DOHH2 (cell line): ENCODE measurements around the gene LEFTY2.
"Not testable (repeated sequence)": the region's sequence is repeated elsewhere in the genome, so short reads cannot be mapped to it uniquely, and the experiment has no call there.

ENCODE experiments used
- H3F3A ChIP-seq: fragments of 200-600 bp; sonication (generic), shearing (Covaris generic); 2 replicates; pipeline ENCODE4 v1.6.0; 2016; ENCODE audit warnings: antibody characterized with exemption, mild to moderate bottlenecking; ENCODE audit not compliant: control insufficient read depth, insufficient read depth
- H3K27ac ChIP-seq: fragments of 200-600 bp; sonication (generic); 2 replicates; pipeline ENCODE4 v1.5.1; 2014; ENCODE audit warnings: low read depth, mild to moderate bottlenecking, low read length, moderate library complexity
- H3K27me3 ChIP-seq: fragments of 200-600 bp; sonication (generic); 2 replicates; pipeline ENCODE4 v1.6.1; 2014; ENCODE audit warnings: mild to moderate bottlenecking, low read length, mixed read lengths; ENCODE audit not compliant: control insufficient read depth
- H3K36me3 ChIP-seq: fragments of 200-600 bp; sonication (generic); 2 replicates; pipeline ENCODE4 v1.6.1; 2014; ENCODE audit warnings: mild to moderate bottlenecking, low read length, moderate library complexity, mixed read lengths; ENCODE audit not compliant: control insufficient read depth
- H3K4me1 ChIP-seq: fragments of 200-600 bp; sonication (generic); 2 replicates; pipeline ENCODE4 v1.6.1; 2014; ENCODE audit warnings: mild to moderate bottlenecking, low read length, mixed read lengths; ENCODE audit not compliant: control insufficient read depth
- H3K4me2 ChIP-seq: fragments of 200-600 bp; sonication (generic); 2 replicates; pipeline ENCODE4 v1.6.0; 2014; ENCODE audit warnings: mild to moderate bottlenecking, low read length, moderate library complexity
- H3K4me3 ChIP-seq: fragments of 200-600 bp; sonication (generic); 2 replicates; pipeline ENCODE4 v1.5.1; 2014; ENCODE audit warnings: mild to moderate bottlenecking, low read length, mixed read lengths
- H3K79me2 ChIP-seq: fragments of 200-600 bp; sonication (generic); 2 replicates; pipeline ENCODE4 v1.6.1; 2014; ENCODE audit warnings: mild to moderate bottlenecking, low read length, mixed read lengths; ENCODE audit not compliant: control insufficient read depth
- H3K9me2 ChIP-seq: fragments of 200-600 bp; sonication (generic); replicated peaks from 2 replicates; pipeline ENCODE4 v1.6.1; 2014; ENCODE audit warnings: mild to moderate bottlenecking, low read length, mixed read lengths; ENCODE audit not compliant: control insufficient read depth
- H3K9me3 ChIP-seq: fragments of 200-600 bp; sonication (generic); 2 replicates; pipeline ENCODE4 v1.6.1; 2014; ENCODE audit warnings: antibody characterized with exemption, low read length, mixed read lengths; ENCODE audit not compliant: control insufficient read depth, insufficient read depth
- H4K20me1 ChIP-seq: fragments of 200-600 bp; sonication (generic); 2 replicates; pipeline ENCODE4 v1.6.0; 2014; ENCODE audit warnings: low read depth, mild to moderate bottlenecking, antibody characterized with exemption, low read length, moderate library complexity; ENCODE audit not compliant: control insufficient read depth, insufficient read depth
- CTCF ChIP-seq: fragments of 200-600 bp; sonication (generic); IDR thresholded peaks from one replicate; pipeline ENCODE4 v1.5.1; 2014; ENCODE audit warnings: antibody characterized with exemption, mild to moderate bottlenecking, low read depth, low read length; ENCODE audit not compliant: poor library complexity, severe bottlenecking
- EZH2phosphoT487 ChIP-seq: fragments of 200-600 bp; sonication (generic); IDR thresholded peaks from 2 replicates; pipeline ENCODE4 v1.6.1; 2017; ENCODE audit warnings: borderline replicate concordance, mild to moderate bottlenecking, antibody characterized with exemption, low read length, moderate library complexity, mixed read lengths

Gene LEFTY2

DNA sequence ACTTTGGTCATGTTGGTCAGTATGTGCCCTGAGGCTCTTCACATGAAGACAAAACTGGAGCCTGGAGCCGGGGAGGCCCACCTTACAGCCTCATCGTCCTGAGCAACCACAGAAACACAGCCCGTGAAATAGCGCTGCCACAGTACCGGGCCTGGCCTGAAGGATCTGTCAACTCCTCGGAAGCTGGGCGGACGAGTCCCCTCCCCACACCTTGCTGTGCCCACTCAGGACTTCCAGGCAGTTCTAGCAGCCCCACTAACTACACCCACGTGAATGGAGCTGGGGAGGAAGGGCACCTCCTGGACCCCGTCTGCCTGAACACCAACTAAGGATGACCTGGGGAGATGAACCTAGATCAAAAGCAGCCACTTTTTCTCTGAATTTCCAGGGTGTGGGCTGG is 33.4 kb upstream of the LEFTY2 start:
- H3K4me2 ChIP-seq: no peak overlapping the region
- peaks cover 7% of the 10 kb centered on the region for H3F3A ChIP-seq
- no peak for TF ChIP-seq CTCF
- no peak for TF ChIP-seq EZH2phosphoT487
- H3K36me3 ChIP-seq: peaks cover 4% of the 10 kb centered on the region
- H3K79me2 ChIP-seq: no peaks in the 10 kb centered on the region
- H3K9me2 ChIP-seq: no peaks in the 10 kb centered on the region
- H3K4me3 ChIP-seq: no peak overlapping the region
- H3K27me3 ChIP-seq: no peaks in the 10 kb centered on the region
- peaks cover 14% of the 10 kb centered on the region for H3K4me1 ChIP-seq
- H3K27ac ChIP-seq: no peak overlapping the region
- H4K20me1 ChIP-seq: no peaks in the 10 kb centered on the region
- H3K9me3 ChIP-seq: no peaks in the 10 kb centered on the region

- TF ChIP-seq CTCF: no peak
- TF ChIP-seq EZH2phosphoT487: no peak
- Histone ChIP-seq H3K79me2 (no peaks in the 10 kb centered on the region), H3K9me3 (no peaks in the 10 kb centered on the region), H3K27me3 (no peaks in the 10 kb centered on the region), H4K20me1 (no peaks in the 10 kb centered on the region), H3K4me1 (peaks cover 8% of the 10 kb centered on the region), H3K4me2 (no peak overlapping the region), H3K27ac (no peak overlapping the region), H3K9me2 (no peaks in the 10 kb centered on the region), H3K4me3 (no peak overlapping the region), H3F3A (peaks cover 2% of the 10 kb centered on the region), H3K36me3 (0 out of 2 replicates have a peak, but pooled peaks cover 2% of the 10 kb centered on the region)
Observed at GRCh38 chr1:225973158-225973557, 32.1 kb upstream of the LEFTY2 start.

DNA sequence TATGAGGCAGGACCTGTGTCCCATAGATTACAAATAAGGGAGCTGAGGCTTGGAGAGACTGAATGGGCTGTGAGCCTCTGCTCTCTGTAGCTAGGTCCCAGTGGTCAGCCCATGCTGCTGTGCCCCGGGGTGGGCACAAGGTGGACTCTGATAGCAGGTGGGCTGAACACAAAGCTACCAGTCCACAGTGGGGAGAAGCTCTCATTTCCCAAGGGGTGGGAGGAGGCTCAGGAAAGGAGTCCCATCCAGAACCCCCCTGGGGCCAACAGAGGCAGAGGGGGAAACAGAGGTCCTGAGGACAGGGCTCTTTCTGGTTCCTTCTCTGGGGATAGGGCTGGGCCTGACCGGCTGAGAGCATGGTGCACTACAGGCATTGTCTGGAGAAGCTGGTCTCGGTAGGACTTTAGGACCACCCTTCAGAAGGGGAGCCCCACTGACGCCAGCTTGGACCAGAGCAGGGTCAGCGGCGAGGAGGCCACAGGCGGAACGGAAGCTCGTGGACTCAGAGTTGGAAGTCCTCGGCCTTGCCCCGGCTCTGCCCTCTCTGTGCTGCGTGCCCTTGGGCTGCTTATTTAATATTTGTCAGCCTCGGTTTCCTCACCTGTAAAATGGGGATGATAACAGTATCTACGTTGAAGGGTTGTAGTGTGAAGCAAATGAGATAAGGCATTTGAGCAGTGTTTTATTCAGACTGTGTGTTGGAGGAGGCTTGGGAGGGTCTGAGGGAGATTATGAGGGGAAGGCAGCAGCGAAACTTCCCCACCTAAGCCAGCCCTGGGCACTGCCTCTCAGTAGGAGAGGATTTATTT is 31.5 kb upstream of the LEFTY2 start:
- peaks cover 2% of the 10 kb centered on the region for H3K4me1 ChIP-seq
- no peaks in the 10 kb centered on the region for H3K36me3 ChIP-seq
- H3K9me2 ChIP-seq: no peaks in the 10 kb centered on the region
- no peak overlapping the region for H3K4me2 ChIP-seq
- H4K20me1 ChIP-seq: no peaks in the 10 kb centered on the region
- TF ChIP-seq CTCF (no peak), EZH2phosphoT487 (no peak)
- H3K27me3 ChIP-seq: no peaks in the 10 kb centered on the region
- H3K79me2 ChIP-seq: no peaks in the 10 kb centered on the region
- H3K9me3 ChIP-seq: no peaks in the 10 kb centered on the region
- H3K27ac ChIP-seq: no peak overlapping the region
- no peak overlapping the region for H3K4me3 ChIP-seq
- H3F3A ChIP-seq: no peaks in the 10 kb centered on the region

GRCh38 chr1:225970592-225971157 is 29.7 kb upstream of the LEFTY2 start:
- H3K27ac ChIP-seq, H3K79me2 ChIP-seq, H3K36me3 ChIP-seq, H3K27me3 ChIP-seq, H3F3A ChIP-seq, H3K9me3 ChIP-seq, H3K4me2 ChIP-seq, H3K4me1 ChIP-seq, H4K20me1 ChIP-seq, H3K4me3 ChIP-seq, H3K9me2 ChIP-seq: not testable (repeated sequence)

- H3K4me1 ChIP-seq, H3K27ac ChIP-seq, H4K20me1 ChIP-seq, H3K4me2 ChIP-seq, H3F3A ChIP-seq, H3K9me3 ChIP-seq, H3K79me2 ChIP-seq, H3K9me2 ChIP-seq, H3K27me3 ChIP-seq, H3K36me3 ChIP-seq, H3K4me3 ChIP-seq: not testable (repeated sequence)
Observed at GRCh38 chr1:225969751-225970150, 28.7 kb upstream of the LEFTY2 start.
